GM18858 (cell line): ENCODE results near the gene PLOD1.
"Not testable (repeated sequence)": the region's sequence is repeated elsewhere in the genome, so short reads cannot be mapped to it uniquely, and the experiment has no call there.

Source experiments
- ATAC-seq: cut with Tn5 transposase; IDR thresholded peaks from one replicate; pipeline ENCODE4 v1.9.1; 2021; ENCODE audit not compliant: unreplicated experiment

Gene PLOD1

GRCh38 chr1:12003762-12004161 is 69.2 kb downstream of the PLOD1 start:
- ATAC-seq: no peak

- ATAC-seq: no peak
Observed at GRCh38 chr1:12005488-12006166, 71.1 kb downstream of the PLOD1 start.

- ATAC-seq: no peak
Observed at GRCh38 chr1:12006167-12006921, 71.8 kb downstream of the PLOD1 start.

GRCh38 chr1:12007204-12007603 is 72.7 kb downstream of the PLOD1 start:
- no peak for ATAC-seq

- ATAC-seq: not testable (repeated sequence)
Observed at GRCh38 chr1:12008355-12008754, 73.8 kb downstream of the PLOD1 start.

- ATAC-seq: no peak
Observed at GRCh38 chr1:12009318-12009947, 74.9 kb downstream of the PLOD1 start.

- ATAC-seq: no peak
Observed at GRCh38 chr1:12010746-12011570, 76.4 kb downstream of the PLOD1 start.

GRCh38 chr1:12011998-12012397 is 77.5 kb downstream of the PLOD1 start:
- no peak for ATAC-seq

GRCh38 chr1:12012560-12013316 is 78.2 kb downstream of the PLOD1 start:
- ATAC-seq: no peak

- ATAC-seq: no peak
Observed at GRCh38 chr1:12014141-12014991, 79.8 kb downstream of the PLOD1 start.

- no peak for ATAC-seq
Observed at GRCh38 chr1:12015001-12015491, 80.5 kb downstream of the PLOD1 start.

GRCh38 chr1:12015499-12015898 is 81.0 kb downstream of the PLOD1 start:
- no peak for ATAC-seq

GRCh38 chr1:12016182-12016581 is 81.7 kb downstream of the PLOD1 start:
- no peak for ATAC-seq

- no peak for ATAC-seq
Observed at GRCh38 chr1:12019858-12020509, 85.5 kb downstream of the PLOD1 start.

GRCh38 chr1:12021616-12022015 is 87.1 kb downstream of the PLOD1 start:
- no peak for ATAC-seq

- no peak for ATAC-seq
Observed at GRCh38 chr1:12022036-12022435, 87.5 kb downstream of the PLOD1 start.
